Lower lobe of right lung (tissue), 2 donors: Measurements from ENCODE around the gene PHF21B. TPM values are rescaled to one million over a fixed set of nuclear protein-coding genes. Genes with fewer than 3 reads are reported as not detected.

Source experiments
- ATAC-seq, 2 donors: fragments of 200-7000 bp; cut with Tn5 transposase; one replicate each; pipeline ENCODE4 v1.9.1; 2020 to 2022; ENCODE audit warnings: mild to moderate bottlenecking in 2 of 2, moderate library complexity in 2 of 2
- DNase-seq: peaks from one replicate; pipeline ENCODE4 v3.0.0-alpha.2; 2020
- H3K27ac ChIP-seq: fragments of 200-600 bp; one replicate; pipeline ENCODE4 v1.8.0; 2022
- H3K27me3 ChIP-seq: fragments of 200-600 bp; one replicate; pipeline ENCODE4 v1.8.0; 2022; ENCODE audit warnings: low read depth
- H3K36me3 ChIP-seq: fragments of 200-600 bp; one replicate; pipeline ENCODE4 v1.8.0; 2022; ENCODE audit warnings: mild to moderate bottlenecking
- H3K4me1 ChIP-seq: fragments of 200-600 bp; one replicate; pipeline ENCODE4 v1.8.0; 2022
- H3K4me3 ChIP-seq: fragments of 200-600 bp; one replicate; pipeline ENCODE4 v1.8.0; 2022; ENCODE audit warnings: mild to moderate bottlenecking
- H3K9me3 ChIP-seq: fragments of 200-600 bp; one replicate; pipeline ENCODE4 v1.8.0; 2022
- CTCF ChIP-seq: fragments of 200-600 bp; IDR thresholded peaks from one replicate; pipeline ENCODE4 v1.8.0; 2022; ENCODE audit warnings: antibody characterized with exemption, mild to moderate bottlenecking
- intact Hi-C: fragments of 100-400 bp; cut with DNase I; formaldehyde crosslinking; loops from one replicate; pipeline ENCODE4 v1.11.0; 2022
- total RNA-seq: library from RNA; stranded (reverse); fragmentation: NEBNext Ultra II Directional; extraction: Animal tissue kit (Norgen Biotek cat#: 25700); gene quantifications from one replicate; pipeline ENCODE4 v1.2.1, GENCODE V29; 2021
- donor health status: DM: no; HTN: yes; CAD: no; lungs with severe emphysema.

PHF21B gene
- total RNA-seq, 1 donor from 2014 or later = not detected

- Histone ChIP-seq H3K36me3 (no peaks in the 10 kb centered on the region), H3K27me3 (no peaks in the 10 kb centered on the region), H3K9me3 (no peaks in the 10 kb centered on the region), H3K4me3 (no peak overlapping the region), H3K27ac (no peak overlapping the region), H3K4me1 (no peaks in the 10 kb centered on the region)
- ATAC-seq = no peak
- no peak for DNase-seq
- TF ChIP-seq CTCF = no peak
- intact Hi-C loops = no loop called here
Measured at GRCh38 chr22:44880610-44881290, 129.1 kb downstream of the PHF21B start.

DNA sequence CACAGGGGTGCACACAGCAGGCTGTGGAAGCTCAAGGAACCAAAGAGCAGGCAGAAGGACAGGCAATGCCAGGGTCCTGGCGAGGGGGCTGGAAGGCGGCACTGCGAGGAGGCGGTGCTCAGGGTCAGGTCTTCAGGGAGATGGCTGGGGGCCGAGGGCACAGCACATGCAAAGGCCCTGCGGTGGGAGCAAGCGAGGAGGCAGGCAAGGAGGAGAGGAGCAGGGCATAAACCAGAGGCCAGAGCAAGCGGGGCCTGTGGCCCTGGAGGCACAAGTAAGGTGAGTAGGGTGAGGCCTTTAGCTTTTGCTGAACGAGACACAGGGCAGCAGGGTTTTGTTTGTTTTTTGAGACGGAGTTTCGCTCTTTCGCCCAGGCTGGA, 130.5 kb downstream of the PHF21B start:
- no peaks in the 10 kb centered on the region for H3K9me3 ChIP-seq
- no peaks in the 10 kb centered on the region for H3K4me1 ChIP-seq
- H3K27me3 ChIP-seq = no peaks in the 10 kb centered on the region
- no peak overlapping the region for H3K4me3 ChIP-seq
- no peak for TF ChIP-seq CTCF
- no peaks in the 10 kb centered on the region for H3K36me3 ChIP-seq
- ATAC-seq (peak in 1 of 2 donors; percentile 26), DNase-seq (no peak)
- intact Hi-C loops = no loop called here
- H3K27ac ChIP-seq = no peak overlapping the region

DNA sequence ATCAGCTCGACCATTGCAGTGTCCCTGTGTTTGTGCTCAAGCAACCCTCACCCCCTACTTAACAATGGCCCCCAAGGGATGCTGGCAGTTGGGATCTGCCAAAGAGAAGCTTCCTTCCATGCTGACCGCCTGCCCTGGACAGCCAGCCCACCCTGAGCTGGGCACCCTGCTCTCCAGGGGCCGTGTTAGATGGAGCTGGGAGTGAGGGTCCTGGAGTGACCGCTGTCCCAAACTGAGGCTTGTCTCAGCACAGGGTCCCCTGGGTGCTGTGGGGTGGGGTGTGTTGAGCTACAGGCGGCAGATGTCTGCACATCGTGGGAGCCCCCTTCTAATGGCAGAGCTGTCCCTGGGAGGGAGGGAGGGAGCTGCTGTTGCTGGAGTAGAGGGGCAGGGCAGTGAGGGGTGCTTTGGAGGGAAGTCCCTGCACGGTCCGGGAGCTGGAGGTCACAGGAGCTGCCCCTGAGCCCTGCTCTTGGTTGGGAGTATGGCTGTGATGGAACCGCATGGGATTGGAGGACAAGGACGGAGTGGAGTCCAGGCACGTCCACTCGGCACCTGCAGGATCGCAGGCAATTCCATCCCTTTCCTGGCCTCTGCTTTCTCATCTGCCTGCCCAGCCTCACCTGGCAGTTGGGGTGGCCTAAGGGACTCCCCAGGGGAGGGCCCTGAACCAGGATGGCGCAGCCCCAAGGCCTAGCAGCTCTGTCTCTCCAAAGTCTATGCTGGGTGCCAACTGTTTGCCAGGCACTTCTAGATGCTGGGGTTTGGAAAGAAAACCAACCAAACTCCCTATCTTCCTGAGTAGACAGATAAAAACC, 131.1 kb downstream of the PHF21B start:
- Histone ChIP-seq H3K9me3 (no peaks in the 10 kb centered on the region), H3K4me3 (no peak overlapping the region), H3K27me3 (no peaks in the 10 kb centered on the region), H3K4me1 (no peaks in the 10 kb centered on the region), H3K27ac (no peak overlapping the region), H3K36me3 (no peaks in the 10 kb centered on the region)
- peak in 1 of 2 donors; percentile 40 for ATAC-seq
- DNase-seq = no peak
- TF ChIP-seq CTCF = no peak
- intact Hi-C loops = no loop called here

- ATAC-seq (no peak), DNase-seq (no peak)
- Histone ChIP-seq H3K36me3 (no peaks in the 10 kb centered on the region), H3K4me3 (no peak overlapping the region), H3K27me3 (peaks cover 2% of the 10 kb centered on the region), H3K27ac (no peak overlapping the region), H3K4me1 (no peaks in the 10 kb centered on the region), H3K9me3 (no peaks in the 10 kb centered on the region)
- intact Hi-C loops = no loop called here
- TF ChIP-seq CTCF = no peak
Measured at GRCh38 chr22:44876921-44877320, 132.9 kb downstream of the PHF21B start.

- no peaks in the 10 kb centered on the region for H3K36me3 ChIP-seq
- no peak for TF ChIP-seq CTCF
- peaks cover 5% of the 10 kb centered on the region for H3K27me3 ChIP-seq
- intact Hi-C loops = no loop called here
- no peak overlapping the region for H3K27ac ChIP-seq
- no peaks in the 10 kb centered on the region for H3K4me1 ChIP-seq
- no peaks in the 10 kb centered on the region for H3K9me3 ChIP-seq
- DNase-seq (no peak), ATAC-seq (no peak)
- no peak overlapping the region for H3K4me3 ChIP-seq
Measured at GRCh38 chr22:44871782-44872181, 138.0 kb downstream of the PHF21B start.
